Neural cell (in vitro differentiated cells): Measurements from ENCODE around the gene NCOR1. TPM values are rescaled to one million over a fixed set of nuclear protein-coding genes. Genes with fewer than 3 reads are reported as not detected.

Experiments
- H2AFZ ChIP-seq: fragments of 200-600, 300-800 bp; sonication (generic), shearing (Covaris generic); 2 replicates; pipeline ENCODE4 v1.6.0; 2014; ENCODE audit warnings: low read depth, mild to moderate bottlenecking, antibody characterized with exemption, low read length, moderate library complexity
- H3F3A ChIP-seq: fragments of 200-600 bp; shearing (Covaris generic); 2 replicates; pipeline ENCODE4 v1.6.1; 2016; ENCODE audit warnings: mild to moderate bottlenecking, moderate library complexity, mixed read lengths, antibody characterized with exemption, low read length; ENCODE audit not compliant: insufficient read depth, poor library complexity, severe bottlenecking
- H3K27ac ChIP-seq: fragments of 200-600, 300-800 bp; sonication (generic), shearing (Covaris generic); 2 replicates; pipeline ENCODE4 v1.5.1; 2014; ENCODE audit warnings: mild to moderate bottlenecking, low read length, moderate library complexity
- H3K27me3 ChIP-seq: fragments of 300-800, 200-600 bp; sonication (generic), shearing (Covaris generic); 2 replicates; pipeline ENCODE4 v1.6.0; 2014; ENCODE audit warnings: mild to moderate bottlenecking, low read depth, low read length, moderate library complexity; ENCODE audit not compliant: insufficient read depth
- H3K36me3 ChIP-seq: fragments of 300-800, 200-600 bp; sonication (generic), shearing (Covaris generic); 2 replicates; pipeline ENCODE4 v1.5.1; 2014; ENCODE audit warnings: mild to moderate bottlenecking, antibody characterized with exemption, low read length, moderate library complexity; ENCODE audit not compliant: insufficient read depth
- H3K4me2 ChIP-seq: fragments of 300-800, 200-600 bp; sonication (generic), shearing (Covaris generic); 2 replicates; pipeline ENCODE4 v1.6.0; 2014; ENCODE audit warnings: mild to moderate bottlenecking, low read length
- H3K4me3 ChIP-seq: fragments of 300-800, 200-600 bp; sonication (generic), shearing (Covaris generic); 2 replicates; pipeline ENCODE4 v1.5.1; 2014; ENCODE audit warnings: mild to moderate bottlenecking, low read length, moderate library complexity
- H3K79me2 ChIP-seq: fragments of 200-600 bp; shearing (Covaris generic); replicated peaks from 2 replicates; pipeline ENCODE4 v1.6.0; 2014; ENCODE audit warnings: mild to moderate bottlenecking, low read length, moderate library complexity; ENCODE audit not compliant: insufficient read depth
- H3K9ac ChIP-seq: fragments of 300-800, 200-600 bp; sonication (generic), shearing (Covaris generic); 2 replicates; pipeline ENCODE4 v1.6.1; 2016; ENCODE audit warnings: mild to moderate bottlenecking, low read length, mixed read lengths
- H3K9me2 ChIP-seq: fragments of 200-600 bp; shearing (Covaris generic); 2 replicates; pipeline ENCODE4 v1.6.1; 2016; ENCODE audit warnings: mild to moderate bottlenecking, low read length, mixed read lengths; ENCODE audit not compliant: insufficient read depth
- H3K9me3 ChIP-seq: fragments of 200-600, 300-800 bp; sonication (generic), shearing (Covaris generic); 2 replicates; pipeline ENCODE4 v1.6.1; 2016; ENCODE audit warnings: mild to moderate bottlenecking, mixed run types, low read length, moderate library complexity, mixed read lengths
- H4K20me1 ChIP-seq: fragments of 200-600 bp; shearing (Covaris generic); 2 replicates; pipeline ENCODE4 v1.6.1; 2016; ENCODE audit warnings: mild to moderate bottlenecking, mixed run types; ENCODE audit not compliant: insufficient read depth
- EP300 ChIP-seq: fragments of 450-650 bp; conservative IDR thresholded peaks from 2 replicates; pipeline ENCODE4 v1.6.1; 2014; ENCODE audit warnings: antibody characterized with exemption, mild to moderate bottlenecking, moderate library complexity; ENCODE audit not compliant: poor library complexity, severe bottlenecking
- EZH2 ChIP-seq: fragments of 200-600, 300-800 bp; shearing (Covaris generic), sonication (generic); IDR thresholded peaks from 2 replicates; pipeline ENCODE4 v1.6.1; 2014; ENCODE audit warnings: antibody characterized with exemption, low read length, borderline replicate concordance, mild to moderate bottlenecking; ENCODE audit not compliant: insufficient read depth, poor library complexity, severe bottlenecking
- MXI1 ChIP-seq: fragments of 450-650 bp; conservative IDR thresholded peaks from 2 replicates; pipeline ENCODE4 v1.6.1; 2014; ENCODE audit warnings: antibody characterized with exemption, mild to moderate bottlenecking; ENCODE audit not compliant: poor library complexity, severe bottlenecking
- POLR2AphosphoS5 ChIP-seq: IDR thresholded peaks from 2 replicates; pipeline ENCODE4 v1.6.1; 2012
- RAD21 ChIP-seq: fragments of 450-650 bp; conservative IDR thresholded peaks from 2 replicates; pipeline ENCODE4 v1.6.1; 2014; ENCODE audit warnings: antibody characterized with exemption, mild to moderate bottlenecking, moderate library complexity
- SMC3 ChIP-seq: fragments of 450-650 bp; conservative IDR thresholded peaks from 2 replicates; pipeline ENCODE4 v1.6.1; 2014; ENCODE audit warnings: antibody characterized with exemption, mild to moderate bottlenecking, moderate library complexity; ENCODE audit not compliant: poor library complexity
- TAF1 ChIP-seq: IDR thresholded peaks from 2 replicates; pipeline ENCODE4 v1.6.1; 2012; ENCODE audit warnings: low read depth
- polyA plus RNA-seq: library from polyadenylated mRNA; depleted of rRNA; stranded (reverse); fragments of >200 nt; gene quantifications from 2 replicates; pipeline ENCODE4 v1.2.3, GENCODE V29; 2014
- TF ChIP-seq, protein P1 (sequence below): fragments of 450-650 bp; IDR thresholded peaks from 2 replicates; pipeline ENCODE4 v1.5.1; 2014; ENCODE audit warnings: antibody characterized with exemption, mild to moderate bottlenecking, moderate library complexity; ENCODE audit not compliant: poor library complexity, severe bottlenecking
- TF ChIP-seq, protein P2 (sequence below): IDR thresholded peaks from 2 replicates; pipeline ENCODE4 v1.6.1; 2012; ENCODE audit warnings: borderline replicate concordance

NCOR1 gene
- polyA plus RNA-seq, 1 donor from 2014 or later: 26.9 TPM

DNA sequence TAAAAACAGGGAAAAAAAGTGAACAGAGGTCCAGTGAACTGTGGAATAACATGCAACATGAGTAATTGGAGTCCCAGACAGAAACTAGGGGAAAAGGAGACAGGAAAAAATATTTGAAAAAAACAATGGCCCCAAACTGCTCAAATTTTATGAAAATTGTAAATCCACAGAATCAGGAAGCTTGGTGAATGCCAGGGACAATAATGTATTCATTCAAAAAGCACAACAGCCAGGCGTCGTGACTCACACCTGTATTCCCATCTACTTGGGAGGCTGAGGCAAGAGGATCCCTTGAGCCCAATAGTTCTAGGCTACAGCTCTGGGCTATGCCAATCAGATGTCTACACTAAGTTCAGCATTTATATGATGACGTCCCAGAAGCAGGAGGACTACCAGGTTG lies 23.7 kb downstream of the NCOR1 start:
- TF ChIP-seq RAD21: no peak
- TF ChIP-seq SMC3: no peak
- TF ChIP-seq TAF1: no peak
- TF ChIP-seq, protein P1, sequence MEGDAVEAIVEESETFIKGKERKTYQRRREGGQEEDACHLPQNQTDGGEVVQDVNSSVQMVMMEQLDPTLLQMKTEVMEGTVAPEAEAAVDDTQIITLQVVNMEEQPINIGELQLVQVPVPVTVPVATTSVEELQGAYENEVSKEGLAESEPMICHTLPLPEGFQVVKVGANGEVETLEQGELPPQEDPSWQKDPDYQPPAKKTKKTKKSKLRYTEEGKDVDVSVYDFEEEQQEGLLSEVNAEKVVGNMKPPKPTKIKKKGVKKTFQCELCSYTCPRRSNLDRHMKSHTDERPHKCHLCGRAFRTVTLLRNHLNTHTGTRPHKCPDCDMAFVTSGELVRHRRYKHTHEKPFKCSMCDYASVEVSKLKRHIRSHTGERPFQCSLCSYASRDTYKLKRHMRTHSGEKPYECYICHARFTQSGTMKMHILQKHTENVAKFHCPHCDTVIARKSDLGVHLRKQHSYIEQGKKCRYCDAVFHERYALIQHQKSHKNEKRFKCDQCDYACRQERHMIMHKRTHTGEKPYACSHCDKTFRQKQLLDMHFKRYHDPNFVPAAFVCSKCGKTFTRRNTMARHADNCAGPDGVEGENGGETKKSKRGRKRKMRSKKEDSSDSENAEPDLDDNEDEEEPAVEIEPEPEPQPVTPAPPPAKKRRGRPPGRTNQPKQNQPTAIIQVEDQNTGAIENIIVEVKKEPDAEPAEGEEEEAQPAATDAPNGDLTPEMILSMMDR: no peak
- no peak for TF ChIP-seq POLR2AphosphoS5
- TF ChIP-seq MXI1: no peak
- TF ChIP-seq, protein P2, sequence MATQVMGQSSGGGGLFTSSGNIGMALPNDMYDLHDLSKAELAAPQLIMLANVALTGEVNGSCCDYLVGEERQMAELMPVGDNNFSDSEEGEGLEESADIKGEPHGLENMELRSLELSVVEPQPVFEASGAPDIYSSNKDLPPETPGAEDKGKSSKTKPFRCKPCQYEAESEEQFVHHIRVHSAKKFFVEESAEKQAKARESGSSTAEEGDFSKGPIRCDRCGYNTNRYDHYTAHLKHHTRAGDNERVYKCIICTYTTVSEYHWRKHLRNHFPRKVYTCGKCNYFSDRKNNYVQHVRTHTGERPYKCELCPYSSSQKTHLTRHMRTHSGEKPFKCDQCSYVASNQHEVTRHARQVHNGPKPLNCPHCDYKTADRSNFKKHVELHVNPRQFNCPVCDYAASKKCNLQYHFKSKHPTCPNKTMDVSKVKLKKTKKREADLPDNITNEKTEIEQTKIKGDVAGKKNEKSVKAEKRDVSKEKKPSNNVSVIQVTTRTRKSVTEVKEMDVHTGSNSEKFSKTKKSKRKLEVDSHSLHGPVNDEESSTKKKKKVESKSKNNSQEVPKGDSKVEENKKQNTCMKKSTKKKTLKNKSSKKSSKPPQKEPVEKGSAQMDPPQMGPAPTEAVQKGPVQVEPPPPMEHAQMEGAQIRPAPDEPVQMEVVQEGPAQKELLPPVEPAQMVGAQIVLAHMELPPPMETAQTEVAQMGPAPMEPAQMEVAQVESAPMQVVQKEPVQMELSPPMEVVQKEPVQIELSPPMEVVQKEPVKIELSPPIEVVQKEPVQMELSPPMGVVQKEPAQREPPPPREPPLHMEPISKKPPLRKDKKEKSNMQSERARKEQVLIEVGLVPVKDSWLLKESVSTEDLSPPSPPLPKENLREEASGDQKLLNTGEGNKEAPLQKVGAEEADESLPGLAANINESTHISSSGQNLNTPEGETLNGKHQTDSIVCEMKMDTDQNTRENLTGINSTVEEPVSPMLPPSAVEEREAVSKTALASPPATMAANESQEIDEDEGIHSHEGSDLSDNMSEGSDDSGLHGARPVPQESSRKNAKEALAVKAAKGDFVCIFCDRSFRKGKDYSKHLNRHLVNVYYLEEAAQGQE: no peak
- no peak for TF ChIP-seq EZH2
- no peak for TF ChIP-seq EP300
- no peak overlapping the region for H3K27ac ChIP-seq
- H3K9me2 ChIP-seq: no peaks in the 10 kb centered on the region
- H3K79me2 ChIP-seq: peaks cover 25% of the 10 kb centered on the region
- H4K20me1 ChIP-seq: no peaks in the 10 kb centered on the region
- H3K9me3 ChIP-seq: no peaks in the 10 kb centered on the region
- H3K9ac ChIP-seq: no peak overlapping the region
- no peak overlapping the region for H2AFZ ChIP-seq
- no peaks in the 10 kb centered on the region for H3F3A ChIP-seq
- no peaks in the 10 kb centered on the region for H3K36me3 ChIP-seq
- H3K4me3 ChIP-seq: no peak overlapping the region
- no peak overlapping the region for H3K4me2 ChIP-seq
- no peaks in the 10 kb centered on the region for H3K27me3 ChIP-seq

DNA sequence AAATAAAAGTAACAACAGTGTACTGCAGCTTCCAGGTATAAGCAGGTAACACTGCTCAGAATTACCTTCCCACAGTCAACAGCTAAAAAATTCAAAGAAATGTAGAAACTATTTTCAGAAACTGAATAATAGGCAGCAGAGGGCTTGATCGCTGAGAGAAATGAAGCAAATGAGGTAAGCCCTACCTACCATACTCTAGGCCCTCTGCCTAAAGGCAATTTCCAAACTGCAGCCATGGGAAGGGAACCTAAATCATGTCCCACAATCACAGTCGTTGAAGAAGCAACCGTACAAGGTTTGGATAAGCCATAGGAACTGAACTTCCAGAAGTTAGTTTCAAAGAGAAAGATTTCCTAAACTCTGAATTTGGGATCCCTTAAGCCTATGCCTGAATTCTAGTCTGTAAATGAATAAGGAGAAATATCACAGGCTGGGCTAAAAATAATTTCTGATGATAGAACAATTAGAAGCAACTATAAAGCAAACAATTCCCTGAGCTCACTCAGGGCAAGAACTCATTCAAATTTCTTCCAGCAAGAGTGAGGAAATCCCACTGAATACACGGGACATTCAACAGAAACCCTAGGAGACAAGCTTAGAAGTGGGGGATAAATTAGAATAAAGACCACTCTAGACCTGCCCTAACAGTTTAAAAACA lies 24.5 kb downstream of the NCOR1 start:
- Histone ChIP-seq H4K20me1 (no peaks in the 10 kb centered on the region), H3K9me2 (no peaks in the 10 kb centered on the region), H3K27ac (no peak overlapping the region), H3K27me3 (no peaks in the 10 kb centered on the region), H3K36me3 (no peaks in the 10 kb centered on the region), H3K9ac (no peak overlapping the region), H3K9me3 (no peaks in the 10 kb centered on the region), H3K4me3 (no peak overlapping the region), H3F3A (no peaks in the 10 kb centered on the region), H3K4me2 (no peak overlapping the region), H2AFZ (no peak overlapping the region), H3K79me2 (peaks cover 21% of the 10 kb centered on the region)
- TF ChIP-seq RAD21: no peak
- TF ChIP-seq, protein P2: no peak
- no peak for TF ChIP-seq TAF1
- TF ChIP-seq MXI1: no peak
- TF ChIP-seq EZH2: no peak
- no peak for TF ChIP-seq EP300
- no peak for TF ChIP-seq SMC3
- TF ChIP-seq, protein P1: no peak
- no peak for TF ChIP-seq POLR2AphosphoS5
